Adrenal gland (tissue), 12 donors: Measurements from ENCODE around the gene GALNT18. TPM values are rescaled to one million over a fixed set of nuclear protein-coding genes. Genes with fewer than 3 reads are reported as not detected.

Experiments used
- DNase-seq, 7 donors: peaks; one replicate each; pipeline ENCODE4 v3.0.0-alpha.2; 2019 to 2020
- H3K27ac ChIP-seq, 5 donors: fragments of 200-600 bp; sonication (generic) in 4 of 5; 1 replicate in 3 of 5; 2 replicates in 2 of 5; pipeline versions ENCODE4 v1.5.1 to v1.8.0; 2016 to 2020; ENCODE audit warnings: mild to moderate bottlenecking in 1 of 5
- H3K27me3 ChIP-seq: fragments of 200-600 bp; 2 replicates; pipeline ENCODE4 v1.8.0; 2021
- H3K36me3 ChIP-seq, 2 donors: fragments of 200-600 bp; replicated peaks in 1 of 2; 1 replicate in 1 of 2; 2 replicates in 1 of 2; pipeline versions ENCODE4 v1.5.1 to v1.8.0; 2018 to 2022
- H3K4me1 ChIP-seq, 2 donors: fragments of 200-600 bp; replicated peaks in 1 of 2; 1 replicate in 1 of 2; 2 replicates in 1 of 2; pipeline versions ENCODE4 v1.5.1 to v1.8.0; 2018 to 2021
- H3K4me3 ChIP-seq, 4 donors: fragments of 200-600 bp; sonication (generic) in 3 of 4; one replicate each; pipeline ENCODE4 v1.5.1; 2016 to 2018
- H3K9me3 ChIP-seq, 3 donors: fragments of 200-600 bp; sonication (generic) in 1 of 3; replicated peaks in 1 of 3; 1 replicate in 2 of 3; 2 replicates in 1 of 3; pipeline versions ENCODE4 v1.5.1 to v1.8.0; 2016 to 2021
- CTCF ChIP-seq, 6 experiments: fragments of 450-650 bp in 4 of 6; fragments of 200-600 bp in 2 of 6; sonication (generic) in 1 of 6; IDR thresholded peaks; 1 replicate in 5 of 6; 2 replicates in 1 of 6; pipeline versions ENCODE4 v1.5.1 to v1.8.0; 2016 to 2021; ENCODE audit warnings: antibody characterized with exemption in 6 of 6, mild to moderate bottlenecking in 2 of 6, moderate library complexity in 1 of 6
- POLR2A ChIP-seq, 2 donors: fragments of 450-650 bp; IDR thresholded peaks; one replicate each; pipeline ENCODE4 v1.6.1; 2017; ENCODE audit warnings: antibody characterized with exemption in 2 of 2, mild to moderate bottlenecking in 2 of 2, moderate library complexity in 1 of 2
- WGBS, 4 donors: extraction: QIAGEN DNeasy Blood & Tissue Kit in 2 of 4; methylation state at CpG; one replicate each; pipeline versions ENCODE4 v1.1.5 to v1.1.7; 2013 to 2017; 5-methylcytosine and 5-hydroxymethylcytosine counted together
- intact Hi-C, 2 donors: fragments of 100-400 bp; cut with DNase I; formaldehyde crosslinking; loops; one replicate each; pipeline versions ENCODE4 v1.14.1 to v1.15.0; 2022 to 2023
- polyA plus RNA-seq, 3 donors: library from polyadenylated mRNA; stranded (reverse); fragments of 200-250 nt in 2 of 3; fragments of 350-450 nt in 1 of 3; fragmentation: Illumina TruSeq in 1 of 3; extraction: RNeasy Lipid Tissue Mini Kit (QIAGEN cat#74804) in 1 of 3; gene quantifications; one replicate each; pipeline ENCODE4 v1.2.3, GENCODE V29; 2013 to 2014
- total RNA-seq, 9 donors: library from RNA; depleted of rRNA in 4 of 9; stranded (reverse); fragments of >200 nt in 4 of 9; fragments of 120-200 nt in 1 of 9; fragmentation: NEBNext Ultra II Directional in 1 of 9; extraction: Animal tissue kit (Norgen Biotek cat#: 25700) in 1 of 9; gene quantifications; one replicate each; pipeline versions ENCODE4 v1.1.0 to v1.2.4, GENCODE V29; 2013 to 2023
- donor health status: healthy with polysubstance abuse.
- donor health status: Bipolar disorder and iron deficiency.
- donor health status: DM: yes; HTN: yes; CAD: no.
- donor health status: DM: no; HTN: no; CAD: no.
- donor health status: DM: no; HTN: no; CAD: no.
- donor health status: DM: yes; HTN: yes; CAD: no.

GALNT18 gene
- total and polyA plus RNA-seq, 12 donors, result 1.4 to 15.1 (median 6.4) TPM

- no peaks in the 10 kb centered on the region for H3K36me3 ChIP-seq
- H3K9me3 ChIP-seq, result no peaks in the 10 kb centered on the region
- H3K4me1 ChIP-seq, result no peaks in the 10 kb centered on the region
- H3K27me3 ChIP-seq, result no peaks in the 10 kb centered on the region
- intact Hi-C loops, result no loop called here
- no peak overlapping the region for H3K4me3 ChIP-seq
- WGBS, 4 donors, result 88 to 94% (median 90%) methylated on average over 3 to 4 of the region's 4 CpGs
- no peak for DNase-seq
- no peak for TF ChIP-seq CTCF (IDR thresholded peaks at IDR 0.05)
- TF ChIP-seq POLR2A (IDR thresholded peaks at IDR 0.05), result no peak
- H3K27ac ChIP-seq, result no peak overlapping the region
These were observed 270.7 kb downstream of the GALNT18 start for GRCh38 chr11:11351042-11351586.

- no peaks in the 10 kb centered on the region for H3K4me1 ChIP-seq
- H3K27me3 ChIP-seq, result no peaks in the 10 kb centered on the region
- DNase-seq, result peak; percentile 17 to 66 (median 23)
- TF ChIP-seq POLR2A (IDR thresholded peaks at IDR 0.05) (no peak), CTCF (IDR thresholded peaks at IDR 0.05) (no peak)
- peak overlapping the region in 1 of 5 donors; percentile 21 for H3K27ac ChIP-seq
- intact Hi-C loops, result no loop called here
- WGBS, 4 donors, result 59 to 67% (median 62%) methylated on average over 1 of the region's 1 CpG
- no peak overlapping the region for H3K4me3 ChIP-seq
- H3K9me3 ChIP-seq, result no peaks in the 10 kb centered on the region
- no peaks in the 10 kb centered on the region for H3K36me3 ChIP-seq
These were observed 271.9 kb downstream of the GALNT18 start for GRCh38 chr11:11349870-11350337.

- Histone ChIP-seq H3K4me1 (no peaks in the 10 kb centered on the region), H3K27ac (peak overlapping the region in 1 of 5 donors; percentile 55), H3K27me3 (no peaks in the 10 kb centered on the region), H3K4me3 (no peak overlapping the region), H3K36me3 (no peaks in the 10 kb centered on the region), H3K9me3 (no peaks in the 10 kb centered on the region)
- peak in 1 of 7 donors; percentile 16 for DNase-seq
- TF ChIP-seq CTCF (IDR thresholded peaks at IDR 0.05) (no peak), POLR2A (IDR thresholded peaks at IDR 0.05) (no peak)
- intact Hi-C loops, result no loop called here
- 58 to 73% (median 65%) methylated on average over 12 of the region's 12 CpGs for WGBS, 4 donors
These were observed 272.5 kb downstream of the GALNT18 start for GRCh38 chr11:11349106-11349825.

GRCh38 chr11:11348303-11348702, 273.5 kb downstream of the GALNT18 start:
- Histone ChIP-seq H3K4me1 (no peaks in the 10 kb centered on the region), H3K9me3 (no peaks in the 10 kb centered on the region), H3K4me3 (no peak overlapping the region), H3K27ac (peak overlapping the region in 1 of 5 donors; percentile 20), H3K27me3 (no peaks in the 10 kb centered on the region), H3K36me3 (no peaks in the 10 kb centered on the region)
- intact Hi-C loops, result no loop called here
- 72 to 88% (median 77%) methylated on average over 5 of the region's 5 CpGs for WGBS, 4 donors
- DNase-seq, result no peak
- TF ChIP-seq POLR2A (IDR thresholded peaks at IDR 0.05) (no peak), CTCF (IDR thresholded peaks at IDR 0.05) (no peak)
